Spleen (tissue), 7 donors: ENCODE results near the gene OR56B4.

Experiments used
- POLR2A ChIP-seq, 3 donors: fragments of 450-650 bp; IDR thresholded peaks; one replicate each; pipeline ENCODE4 v1.5.1; 2017; ENCODE audit warnings: antibody characterized with exemption in 3 of 3, mild to moderate bottlenecking in 1 of 3
- TF ChIP-seq, protein P1 (sequence below), 11 experiments: fragments of 200-600 bp in 7 of 11; fragments of 450-650 bp in 4 of 11; sonication (generic) in 4 of 11; IDR thresholded peaks in 8 of 11; conservative IDR thresholded peaks in 3 of 11; 1 replicate in 7 of 11; 2 replicates in 4 of 11; pipeline versions ENCODE4 v1.4.0 to v1.8.0; 2016 to 2021; ENCODE audit warnings: antibody characterized with exemption in 11 of 11, inconsistent platforms in 4 of 11, mild to moderate bottlenecking in 1 of 11
- donor health status: DM: no; HTN: no; CAD: no; lungs with moderate emphysema.
- donor health status: DM: no; HTN: no; CAD: no.
- donor health status: DM: no; HTN: no; CAD: no.

DNA sequence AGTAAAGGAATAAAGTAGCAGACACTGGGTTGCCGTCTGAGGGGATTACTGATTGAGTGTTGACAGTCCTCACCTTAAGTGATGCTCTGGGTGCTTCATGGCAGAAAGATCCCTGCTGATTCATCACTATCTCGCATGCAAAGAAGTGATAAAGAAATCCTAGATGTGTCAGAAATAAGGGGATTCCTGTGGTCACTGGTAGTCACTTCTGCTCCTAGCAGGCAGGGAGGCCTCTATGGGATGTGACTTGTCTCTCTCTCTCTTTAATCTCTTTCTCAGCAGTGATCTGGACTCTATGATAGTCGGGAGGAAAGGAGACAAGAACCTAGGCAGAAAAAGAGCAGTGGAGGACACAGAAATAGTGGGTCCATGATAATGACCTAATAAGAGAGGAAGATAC, 46.0 kb upstream of the OR56B4 start:
- TF ChIP-seq, protein P1, sequence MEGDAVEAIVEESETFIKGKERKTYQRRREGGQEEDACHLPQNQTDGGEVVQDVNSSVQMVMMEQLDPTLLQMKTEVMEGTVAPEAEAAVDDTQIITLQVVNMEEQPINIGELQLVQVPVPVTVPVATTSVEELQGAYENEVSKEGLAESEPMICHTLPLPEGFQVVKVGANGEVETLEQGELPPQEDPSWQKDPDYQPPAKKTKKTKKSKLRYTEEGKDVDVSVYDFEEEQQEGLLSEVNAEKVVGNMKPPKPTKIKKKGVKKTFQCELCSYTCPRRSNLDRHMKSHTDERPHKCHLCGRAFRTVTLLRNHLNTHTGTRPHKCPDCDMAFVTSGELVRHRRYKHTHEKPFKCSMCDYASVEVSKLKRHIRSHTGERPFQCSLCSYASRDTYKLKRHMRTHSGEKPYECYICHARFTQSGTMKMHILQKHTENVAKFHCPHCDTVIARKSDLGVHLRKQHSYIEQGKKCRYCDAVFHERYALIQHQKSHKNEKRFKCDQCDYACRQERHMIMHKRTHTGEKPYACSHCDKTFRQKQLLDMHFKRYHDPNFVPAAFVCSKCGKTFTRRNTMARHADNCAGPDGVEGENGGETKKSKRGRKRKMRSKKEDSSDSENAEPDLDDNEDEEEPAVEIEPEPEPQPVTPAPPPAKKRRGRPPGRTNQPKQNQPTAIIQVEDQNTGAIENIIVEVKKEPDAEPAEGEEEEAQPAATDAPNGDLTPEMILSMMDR (IDR thresholded peaks at IDR 0.05 in 8 of 11, conservative IDR thresholded peaks at IDR 0.05 in 3 of 11): no peak
- TF ChIP-seq POLR2A (IDR thresholded peaks at IDR 0.05): no peak
